Brain microvascular endothelial cell (primary cell): ENCODE data around the gene LONRF3.

Source experiments
- DNase-seq: peaks from one replicate; pipeline ENCODE4 v3.0.0-alpha.2; 2020
- H3K27ac ChIP-seq: fragments of 250-450 bp; sonication (Bioruptor Pico); 2 replicates; pipeline ENCODE4 v1.5.1; 2020; ENCODE audit warnings: mild to moderate bottlenecking, moderate library complexity
- H3K27me3 ChIP-seq: fragments of 250-450 bp; sonication (Bioruptor Pico); replicated peaks from 2 replicates; pipeline ENCODE4 v1.5.1; 2020; ENCODE audit warnings: mild to moderate bottlenecking
- H3K36me3 ChIP-seq: fragments of 250-450 bp; sonication (Bioruptor Pico); replicated peaks from 2 replicates; pipeline ENCODE4 v1.5.1; 2020; ENCODE audit warnings: mild to moderate bottlenecking
- H3K4me3 ChIP-seq: 2 replicates; pipeline ENCODE4 v1.5.1; 2011; ENCODE audit warnings: low read depth, mild to moderate bottlenecking, control low read depth, low read length, moderate library complexity
- in situ Hi-C: cut with HindIII; loops from 2 replicates; pipeline ENCODE4 v1.10.0; 2017; ENCODE audit warnings: low sequenced_read_pairs, low pct_ligation_motif_present
- TF ChIP-seq, protein P1 (sequence below): IDR thresholded peaks from 2 replicates; pipeline ENCODE4 v1.5.1; 2011; ENCODE audit warnings: low read depth, mild to moderate bottlenecking, moderate library complexity, low read length, control low read depth, inconsistent platforms; ENCODE audit errors: missing control alignments

LONRF3 gene

DNA sequence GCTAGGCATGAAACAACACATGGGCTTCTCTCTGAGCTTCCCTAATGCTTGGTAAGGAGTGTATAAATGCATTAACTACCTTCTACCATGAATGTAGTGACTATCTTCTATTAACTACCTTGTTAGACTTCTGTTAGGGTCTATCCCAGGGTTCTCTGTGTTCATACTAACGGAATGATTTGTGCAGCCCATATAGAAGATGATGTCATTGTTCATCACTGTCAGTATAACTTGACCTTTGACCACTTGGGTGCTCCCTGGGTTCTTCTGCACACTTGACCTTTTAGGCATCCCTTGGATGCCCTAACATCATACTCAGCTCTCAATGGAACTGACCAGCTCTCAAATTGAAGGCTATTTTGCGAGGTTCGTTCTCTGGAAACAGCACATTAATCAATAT lies 67.6 kb downstream of the LONRF3 start:
- no peak overlapping the region for H3K4me3 ChIP-seq
- TF ChIP-seq, protein P1, sequence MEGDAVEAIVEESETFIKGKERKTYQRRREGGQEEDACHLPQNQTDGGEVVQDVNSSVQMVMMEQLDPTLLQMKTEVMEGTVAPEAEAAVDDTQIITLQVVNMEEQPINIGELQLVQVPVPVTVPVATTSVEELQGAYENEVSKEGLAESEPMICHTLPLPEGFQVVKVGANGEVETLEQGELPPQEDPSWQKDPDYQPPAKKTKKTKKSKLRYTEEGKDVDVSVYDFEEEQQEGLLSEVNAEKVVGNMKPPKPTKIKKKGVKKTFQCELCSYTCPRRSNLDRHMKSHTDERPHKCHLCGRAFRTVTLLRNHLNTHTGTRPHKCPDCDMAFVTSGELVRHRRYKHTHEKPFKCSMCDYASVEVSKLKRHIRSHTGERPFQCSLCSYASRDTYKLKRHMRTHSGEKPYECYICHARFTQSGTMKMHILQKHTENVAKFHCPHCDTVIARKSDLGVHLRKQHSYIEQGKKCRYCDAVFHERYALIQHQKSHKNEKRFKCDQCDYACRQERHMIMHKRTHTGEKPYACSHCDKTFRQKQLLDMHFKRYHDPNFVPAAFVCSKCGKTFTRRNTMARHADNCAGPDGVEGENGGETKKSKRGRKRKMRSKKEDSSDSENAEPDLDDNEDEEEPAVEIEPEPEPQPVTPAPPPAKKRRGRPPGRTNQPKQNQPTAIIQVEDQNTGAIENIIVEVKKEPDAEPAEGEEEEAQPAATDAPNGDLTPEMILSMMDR = no peak
- H3K27ac ChIP-seq = no peak overlapping the region
- in situ Hi-C loops = no loop called here
- DNase-seq = no peak
- no peaks in the 10 kb centered on the region for H3K36me3 ChIP-seq
- H3K27me3 ChIP-seq = no peaks in the 10 kb centered on the region

DNA sequence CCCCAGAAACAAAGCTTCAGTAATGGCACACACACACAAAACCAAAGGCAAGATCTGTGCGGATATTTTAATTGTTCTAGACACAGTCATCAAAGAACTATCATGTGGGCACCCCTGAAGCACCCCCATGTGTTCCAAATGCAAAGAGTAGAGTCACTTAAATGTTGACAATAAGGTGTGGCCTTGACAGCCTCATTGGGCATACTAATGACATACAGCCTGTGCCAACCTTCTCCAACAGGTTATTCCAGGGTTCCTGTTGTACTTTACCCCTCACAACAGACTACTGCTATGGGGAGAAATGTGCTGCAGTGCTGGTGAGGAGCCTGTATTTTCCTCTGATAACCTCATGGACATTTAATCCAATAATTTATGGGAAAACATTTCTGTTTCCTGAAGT lies 68.6 kb downstream of the LONRF3 start:
- in situ Hi-C loops = no loop called here
- DNase-seq = no peak
- Histone ChIP-seq H3K27me3 (no peaks in the 10 kb centered on the region), H3K27ac (no peak overlapping the region), H3K36me3 (no peaks in the 10 kb centered on the region), H3K4me3 (no peak overlapping the region)
- TF ChIP-seq, protein P1 = no peak

DNA sequence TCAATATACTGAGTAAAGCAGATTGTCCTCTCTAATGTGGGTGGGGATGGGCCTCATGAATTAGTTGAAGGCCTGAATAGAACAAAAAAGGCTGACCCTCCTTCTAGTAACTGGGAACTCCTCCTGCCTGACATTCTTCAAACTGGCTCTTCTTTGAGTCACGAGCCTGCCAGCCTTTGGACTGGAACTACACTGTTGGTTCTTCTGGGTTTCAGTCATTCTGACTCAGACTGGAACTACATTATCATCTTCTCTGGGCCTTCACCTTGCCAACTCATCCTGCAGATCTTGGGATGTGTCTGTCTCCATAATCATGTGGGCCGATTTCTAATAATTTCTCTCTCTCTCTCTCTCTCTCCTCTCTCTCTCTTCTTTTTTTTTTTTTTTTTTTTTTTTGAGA lies 71.5 kb downstream of the LONRF3 start:
- H3K27me3 ChIP-seq = no peaks in the 10 kb centered on the region
- TF ChIP-seq, protein P1 = no peak
- H3K36me3 ChIP-seq = no peaks in the 10 kb centered on the region
- no peak for DNase-seq
- in situ Hi-C loops = no loop called here
- H3K27ac ChIP-seq = no peak overlapping the region
- no peak overlapping the region for H3K4me3 ChIP-seq

DNA sequence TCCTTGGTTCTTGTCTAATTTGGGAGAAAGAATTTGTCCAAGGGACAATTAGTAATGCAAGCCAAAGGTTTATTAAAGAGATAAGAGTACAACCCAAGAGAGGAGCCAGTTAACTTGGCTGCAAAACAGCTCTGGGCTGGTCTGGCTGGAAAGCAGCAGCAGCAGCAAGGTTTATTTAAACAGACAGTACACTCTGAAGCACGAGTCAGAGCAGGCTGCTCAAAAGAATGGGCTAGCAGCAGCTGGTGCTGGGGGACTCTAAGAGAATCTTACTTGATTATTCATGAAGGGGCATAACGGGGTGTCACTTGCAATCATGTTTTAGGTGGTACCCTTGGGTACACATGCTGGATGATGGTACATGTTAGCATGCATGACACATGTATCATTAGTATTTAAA lies 81.3 kb downstream of the LONRF3 start:
- in situ Hi-C loops = no loop called here
- DNase-seq = no peak
- Histone ChIP-seq H3K27ac (no peak overlapping the region), H3K36me3 (no peaks in the 10 kb centered on the region), H3K4me3 (no peak overlapping the region), H3K27me3 (no peaks in the 10 kb centered on the region)
- TF ChIP-seq, protein P1 = no peak

DNA sequence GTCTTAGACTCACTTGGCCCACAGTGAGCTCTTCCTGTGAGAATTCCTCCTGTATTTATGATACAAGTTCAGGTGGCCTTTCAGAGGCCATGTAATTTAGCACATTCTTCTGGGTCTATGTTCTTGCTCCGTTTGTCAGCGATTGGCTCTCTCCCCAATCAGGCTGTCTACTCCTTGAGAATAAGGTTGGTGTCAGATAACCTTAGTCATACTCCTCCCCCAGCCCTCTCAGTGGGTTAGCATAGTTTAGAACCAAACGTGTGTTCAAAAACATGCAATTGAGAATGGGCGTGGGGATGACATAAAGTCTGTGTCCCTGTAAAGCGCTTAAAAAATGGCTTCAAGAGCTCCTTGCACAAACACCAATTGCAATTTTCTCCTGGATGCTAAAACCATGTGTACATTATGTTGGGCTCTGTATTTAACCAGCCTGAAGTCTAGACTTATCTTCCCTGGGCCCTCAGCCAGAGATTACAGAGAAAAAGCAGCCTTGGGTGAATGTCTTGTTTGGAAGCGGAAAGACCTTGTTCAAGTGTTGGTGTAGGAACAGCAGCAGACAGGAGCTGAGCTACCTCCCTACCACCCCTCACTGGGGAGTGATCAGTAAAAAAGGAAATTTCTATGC lies 88.4 kb downstream of the LONRF3 start:
- no peaks in the 10 kb centered on the region for H3K36me3 ChIP-seq

More for the DNA sequence above, 88.4 kb downstream of the LONRF3 start:
- TF ChIP-seq, protein P1 = no peak
- DNase-seq = peak; percentile 4
- no peak overlapping the region for H3K4me3 ChIP-seq
- in situ Hi-C loops = no loop called here
- H3K27me3 ChIP-seq = no peaks in the 10 kb centered on the region
- H3K27ac ChIP-seq = no peak overlapping the region
